Measurements from ENCODE around the gene HERC2.

DNA sequence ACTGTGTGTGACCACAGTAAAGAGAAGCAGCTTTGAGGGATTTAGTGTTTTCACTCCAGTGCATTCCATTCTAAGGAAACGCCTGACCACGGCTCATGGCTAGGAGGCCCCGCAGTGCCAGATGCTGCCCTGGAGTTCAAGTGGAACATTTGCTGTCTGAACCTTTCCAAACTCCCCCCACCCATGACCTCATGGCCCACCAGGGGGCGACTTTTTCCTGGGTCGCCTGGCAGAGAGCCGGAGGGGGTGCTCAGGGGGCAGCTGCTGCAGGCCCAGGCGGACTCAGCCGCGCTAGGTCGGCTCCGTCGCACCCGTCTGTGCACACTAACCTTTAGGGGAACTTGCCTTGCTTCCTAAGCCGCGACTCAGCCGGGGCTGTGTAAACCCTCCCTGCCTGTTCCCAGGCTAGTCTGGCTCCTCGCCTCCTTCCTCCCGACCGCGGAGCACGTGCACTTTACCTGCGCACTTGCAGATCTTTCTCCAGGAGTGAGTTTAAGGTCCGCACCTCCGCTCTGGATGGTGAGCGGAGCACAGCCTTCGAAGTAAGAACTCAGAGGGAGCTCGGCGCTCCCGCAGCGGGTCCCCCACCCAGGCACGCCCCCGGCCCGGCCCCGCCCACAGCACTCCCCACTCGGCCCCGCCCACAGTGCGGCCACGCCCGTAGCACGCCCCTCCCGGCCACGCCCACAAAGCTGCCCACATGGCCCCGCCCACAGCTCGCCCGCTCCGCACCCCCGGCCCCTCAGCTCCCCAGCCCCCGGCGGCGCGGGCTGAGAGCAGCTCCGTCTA is 223.0 kb downstream of the HERC2 start, which contains the start of gene OCA2:
- TF ChIP-seq, protein P1, sequence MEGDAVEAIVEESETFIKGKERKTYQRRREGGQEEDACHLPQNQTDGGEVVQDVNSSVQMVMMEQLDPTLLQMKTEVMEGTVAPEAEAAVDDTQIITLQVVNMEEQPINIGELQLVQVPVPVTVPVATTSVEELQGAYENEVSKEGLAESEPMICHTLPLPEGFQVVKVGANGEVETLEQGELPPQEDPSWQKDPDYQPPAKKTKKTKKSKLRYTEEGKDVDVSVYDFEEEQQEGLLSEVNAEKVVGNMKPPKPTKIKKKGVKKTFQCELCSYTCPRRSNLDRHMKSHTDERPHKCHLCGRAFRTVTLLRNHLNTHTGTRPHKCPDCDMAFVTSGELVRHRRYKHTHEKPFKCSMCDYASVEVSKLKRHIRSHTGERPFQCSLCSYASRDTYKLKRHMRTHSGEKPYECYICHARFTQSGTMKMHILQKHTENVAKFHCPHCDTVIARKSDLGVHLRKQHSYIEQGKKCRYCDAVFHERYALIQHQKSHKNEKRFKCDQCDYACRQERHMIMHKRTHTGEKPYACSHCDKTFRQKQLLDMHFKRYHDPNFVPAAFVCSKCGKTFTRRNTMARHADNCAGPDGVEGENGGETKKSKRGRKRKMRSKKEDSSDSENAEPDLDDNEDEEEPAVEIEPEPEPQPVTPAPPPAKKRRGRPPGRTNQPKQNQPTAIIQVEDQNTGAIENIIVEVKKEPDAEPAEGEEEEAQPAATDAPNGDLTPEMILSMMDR (IDR thresholded peaks at IDR 0.05): no peak
- TF ChIP-seq POLR2A (IDR thresholded peaks at IDR 0.05): no peak

Measured in uterus (tissue), 2 donors.